DND-41 (cell line): ENCODE measurements around the gene OTUD7B.

ENCODE experiments used
- EZH2 ChIP-seq: IDR thresholded peaks from 3 replicates; pipeline ENCODE4 v1.6.1; 2012; ENCODE audit warnings: borderline replicate concordance, low read depth, mild to moderate bottlenecking, moderate library complexity, low read length, inconsistent platforms; ENCODE audit not compliant: severe bottlenecking
- TF ChIP-seq, protein P1 (sequence below): IDR thresholded peaks from 2 replicates; pipeline ENCODE4 v1.5.1; 2012; ENCODE audit warnings: borderline replicate concordance, low read length, moderate library complexity, mild to moderate bottlenecking; ENCODE audit not compliant: poor library complexity, severe bottlenecking; ENCODE audit errors: extremely low read depth

DNA sequence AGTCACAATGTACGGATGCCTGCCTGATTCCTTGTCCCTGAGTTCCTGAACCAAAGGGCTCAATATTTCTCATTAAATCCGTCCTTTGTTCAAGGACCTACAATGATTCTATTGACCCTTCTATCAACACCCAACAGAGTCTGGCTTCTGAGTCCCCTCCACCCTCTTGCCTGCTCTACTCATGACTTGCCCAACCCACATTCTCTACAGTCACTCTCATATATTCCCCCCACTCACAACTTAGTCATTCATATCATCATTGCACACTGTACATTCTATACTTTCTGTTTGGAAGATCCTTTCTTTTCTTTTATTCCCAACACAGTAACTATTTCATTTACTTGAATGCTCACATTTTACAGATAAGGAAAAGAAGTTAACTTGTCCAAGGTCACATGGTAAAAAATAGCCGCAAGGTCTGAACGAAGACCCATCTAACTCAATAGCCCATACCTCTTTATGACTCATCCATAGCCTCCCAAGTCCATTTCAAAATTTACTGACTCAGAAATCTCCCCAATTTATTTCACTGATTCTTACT, 3.6 kb downstream of the OTUD7B start:
- TF ChIP-seq, protein P1, sequence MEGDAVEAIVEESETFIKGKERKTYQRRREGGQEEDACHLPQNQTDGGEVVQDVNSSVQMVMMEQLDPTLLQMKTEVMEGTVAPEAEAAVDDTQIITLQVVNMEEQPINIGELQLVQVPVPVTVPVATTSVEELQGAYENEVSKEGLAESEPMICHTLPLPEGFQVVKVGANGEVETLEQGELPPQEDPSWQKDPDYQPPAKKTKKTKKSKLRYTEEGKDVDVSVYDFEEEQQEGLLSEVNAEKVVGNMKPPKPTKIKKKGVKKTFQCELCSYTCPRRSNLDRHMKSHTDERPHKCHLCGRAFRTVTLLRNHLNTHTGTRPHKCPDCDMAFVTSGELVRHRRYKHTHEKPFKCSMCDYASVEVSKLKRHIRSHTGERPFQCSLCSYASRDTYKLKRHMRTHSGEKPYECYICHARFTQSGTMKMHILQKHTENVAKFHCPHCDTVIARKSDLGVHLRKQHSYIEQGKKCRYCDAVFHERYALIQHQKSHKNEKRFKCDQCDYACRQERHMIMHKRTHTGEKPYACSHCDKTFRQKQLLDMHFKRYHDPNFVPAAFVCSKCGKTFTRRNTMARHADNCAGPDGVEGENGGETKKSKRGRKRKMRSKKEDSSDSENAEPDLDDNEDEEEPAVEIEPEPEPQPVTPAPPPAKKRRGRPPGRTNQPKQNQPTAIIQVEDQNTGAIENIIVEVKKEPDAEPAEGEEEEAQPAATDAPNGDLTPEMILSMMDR, result no peak
- TF ChIP-seq EZH2, result no peak
